Activated CD4-positive, alpha-beta T cell treated with anti-CD3 and anti-CD28 coated beads, Interleukin-2, amount 50 U/mL, for 16 hours (primary cell): ENCODE data around the gene TEX48.

Experiments used
- DNase-seq: peaks from one replicate; pipeline ENCODE4 v3.0.0-alpha.2; 2020

The TEX48 gene

GRCh38 chr9:114619191-114619761, 62.7 kb downstream of the TEX48 start:
- DNase-seq, result no peak

DNA sequence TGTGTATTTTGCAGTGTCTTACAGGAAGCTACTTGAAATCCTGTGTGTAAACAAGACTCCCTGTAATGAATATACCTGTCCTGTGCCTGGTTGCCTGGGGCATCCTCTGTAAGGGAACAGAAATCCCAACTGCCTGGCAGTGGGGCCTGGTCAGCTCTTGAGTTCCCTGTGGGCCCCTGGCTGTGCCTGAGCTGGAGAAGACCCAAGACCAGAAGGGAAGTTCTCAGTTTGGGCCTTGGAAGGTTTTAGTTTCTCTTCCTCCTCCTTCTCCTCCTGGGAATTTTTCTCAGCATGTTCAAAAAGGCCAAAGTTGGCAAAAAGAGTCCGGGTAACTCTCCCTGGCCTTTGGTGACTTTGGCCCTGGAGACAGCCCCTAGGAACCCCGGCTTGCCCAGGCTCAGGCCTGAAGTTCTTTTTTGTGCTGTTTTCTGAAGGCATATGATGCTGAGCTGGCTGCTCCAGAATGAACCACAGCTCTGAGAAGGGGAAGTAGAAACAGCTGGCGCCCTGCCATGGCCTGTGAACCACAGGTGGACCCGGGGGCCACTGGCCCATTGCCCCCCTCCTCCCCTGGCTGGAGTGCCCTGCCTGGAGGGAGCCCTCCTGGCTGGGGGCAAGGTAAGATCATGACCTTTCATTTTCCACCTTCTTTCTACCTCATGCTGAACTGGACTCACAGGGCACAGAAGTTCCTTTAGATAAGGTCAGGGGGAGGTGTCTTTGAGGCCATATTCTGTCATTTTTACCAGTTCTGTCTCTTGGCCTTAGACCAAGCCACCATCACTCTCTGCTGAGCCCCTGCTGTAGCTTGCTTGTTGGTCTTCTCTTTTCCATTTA, 65.1 kb downstream of the TEX48 start:
- DNase-seq, result no peak
